ENCODE results near the gene SAMD11.

DNA sequence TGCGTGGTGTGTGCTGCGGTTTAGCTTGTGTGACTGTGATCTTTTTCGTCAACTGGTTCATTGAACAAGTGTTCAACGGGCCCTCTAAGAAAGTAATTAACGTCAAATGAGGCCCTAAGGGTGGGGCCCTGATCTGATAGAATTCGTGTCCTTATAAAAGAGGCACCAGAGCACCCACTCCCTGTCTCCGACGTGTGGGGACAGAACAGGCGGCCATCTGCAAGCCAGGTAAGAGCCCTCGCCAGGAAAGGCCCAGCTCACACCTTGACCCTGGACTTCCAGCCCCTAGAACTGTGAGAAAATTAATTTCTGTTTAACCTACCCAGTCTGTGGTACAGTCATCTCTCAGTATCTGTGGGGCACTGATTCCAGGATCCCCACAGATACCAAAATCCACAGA, 20.4 kb upstream of the SAMD11 start:
- TF ChIP-seq EZH2phosphoT487 (IDR thresholded peaks at IDR 0.05; ENCODE audit: insufficient read depth, low read depth): no peak
- TF ChIP-seq EZH2 (IDR thresholded peaks at IDR 0.05; ENCODE audit: insufficient read depth, poor library complexity, severe bottlenecking): no peak

All from GM23248 (cell line).